ENCODE measurements around the gene TDO2. TPM values are rescaled to one million over a fixed set of nuclear protein-coding genes. Genes with fewer than 3 reads are reported as not detected.

Gene TDO2
- not detected for total RNA-seq
- 0 reads per million in 2 donors for total RNA-seq

DNA sequence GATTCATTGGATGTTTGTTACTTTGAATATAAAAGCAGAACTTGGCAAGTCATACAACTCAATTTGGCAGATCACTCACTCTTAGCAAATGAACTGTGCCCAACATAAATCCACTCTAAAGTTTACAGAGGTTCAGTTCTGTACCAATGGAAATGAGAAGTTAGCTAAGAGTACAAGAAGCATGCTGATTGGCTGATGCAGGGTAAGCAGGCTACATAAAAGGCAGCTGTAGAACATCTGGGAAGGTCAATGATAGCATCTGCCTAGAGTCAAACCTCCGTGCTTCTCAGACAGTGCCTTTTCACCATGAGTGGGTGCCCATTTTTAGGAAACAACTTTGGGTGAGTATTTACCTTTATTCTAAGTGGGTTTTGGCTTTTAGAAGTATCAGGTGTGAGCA is at the start of gene TDO2:
TSS of gene TDO2 (plus strand) at position 244 of the 400 bp plus-strand sequence. CDS start at position 307, 63 bp downstream.
- Mint-ChIP-seq H3K36me3 (ENCODE audit: low read depth) (no peaks in the 10 kb centered on the region), H3K27ac (no peak within 1 kb of the TSS), H3K27me3 (peaks cover 13% of the 10 kb centered on the region), H3K4me1 (no peaks in the 10 kb centered on the region), H3K4me3 (no peak within 1 kb of the TSS)
- DNase-seq (no peak), ATAC-seq (no peak)
- no peaks in the 10 kb centered on the region for H3K9me3 ChIP-seq (ENCODE audit: control insufficient read depth, low read length, poor library complexity, severe bottlenecking)

DNA sequence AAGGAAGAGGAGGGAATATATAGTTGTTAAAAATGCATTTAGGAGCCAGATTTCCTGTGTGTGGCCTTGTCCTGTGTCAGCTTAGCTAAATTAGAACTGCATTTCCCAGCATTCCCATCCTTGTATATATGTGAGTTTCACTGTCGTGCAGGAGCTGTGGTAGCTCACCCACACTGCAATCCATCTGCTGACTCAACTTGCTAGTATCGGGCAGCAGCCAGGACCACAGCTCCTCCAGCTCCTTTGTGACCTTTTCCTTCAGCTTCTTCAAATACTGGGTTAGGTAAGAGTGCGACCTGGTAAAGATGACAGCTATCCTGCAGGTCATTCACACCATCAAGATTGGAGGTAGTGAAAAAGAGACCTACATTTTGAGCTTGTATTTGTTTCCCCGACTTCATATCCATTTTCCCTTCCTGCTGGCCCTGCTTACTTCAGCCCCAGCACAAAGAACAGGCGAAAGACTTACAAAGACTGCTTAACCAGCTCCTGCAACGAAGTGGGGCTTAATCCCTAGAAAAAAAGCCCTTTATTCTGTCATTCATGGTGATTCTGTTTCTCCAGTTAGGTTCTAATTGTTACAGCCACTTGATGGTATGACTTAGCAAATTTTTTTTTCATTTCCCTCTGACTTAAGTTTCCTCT is 48.8 kb upstream of the TDO2 start:
- Mint-ChIP-seq H3K27ac (no peak overlapping the region), H3K27me3 (peaks cover 16% of the 10 kb centered on the region), H3K4me3 (no peak overlapping the region), H3K36me3 (ENCODE audit: low read depth) (no peaks in the 10 kb centered on the region), H3K4me1 (no peaks in the 10 kb centered on the region)
- no peak for DNase-seq
- H3K9me3 ChIP-seq (ENCODE audit: control insufficient read depth, low read length, poor library complexity, severe bottlenecking), result no peaks in the 10 kb centered on the region
- no peak for ATAC-seq

- H3K9me3 ChIP-seq (ENCODE audit: control insufficient read depth, low read length, poor library complexity, severe bottlenecking), result no peaks in the 10 kb centered on the region
- ATAC-seq (no peak), DNase-seq (no peak)
- no peak overlapping the region for H3K4me3 Mint-ChIP-seq
- peaks cover 16% of the 10 kb centered on the region for H3K27me3 Mint-ChIP-seq
- no peaks in the 10 kb centered on the region for H3K36me3 Mint-ChIP-seq (ENCODE audit: low read depth)
- no peak overlapping the region for H3K27ac Mint-ChIP-seq
- no peaks in the 10 kb centered on the region for H3K4me1 Mint-ChIP-seq
These were observed 47.6 kb upstream of the TDO2 start for GRCh38 chr4:155855897-155856296.

DNA sequence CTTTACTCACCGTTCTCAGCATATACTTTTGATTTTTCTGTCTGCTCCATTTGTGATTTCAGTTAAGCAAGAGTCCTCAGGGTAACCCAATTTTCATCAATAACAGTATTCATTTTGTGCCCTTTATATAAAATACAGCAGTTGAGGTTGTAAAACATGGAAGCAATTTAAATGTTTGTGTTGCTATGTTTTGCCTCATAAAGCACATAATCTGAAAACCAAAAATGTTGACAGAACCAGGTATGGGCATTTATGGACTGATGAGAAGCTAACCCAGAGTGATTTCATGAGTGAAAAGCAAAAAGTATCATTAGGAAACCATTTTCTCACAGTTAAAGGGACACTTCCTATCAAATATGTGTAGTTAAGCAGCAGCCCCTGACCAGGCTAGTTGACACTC is 37.3 kb upstream of the TDO2 start, which contains the start of gene ASIC5:
TSS of gene ASIC5 (minus strand) at position 101 of the 400 bp plus-strand sequence. CDS start at position 50, 51 bp downstream.
- Mint-ChIP-seq H3K27ac (no peak within 1 kb of the TSS), H3K4me1 (no peaks in the 10 kb centered on the region), H3K4me3 (no peak within 1 kb of the TSS), H3K36me3 (ENCODE audit: low read depth) (no peaks in the 10 kb centered on the region), H3K27me3 (peaks cover 16% of the 10 kb centered on the region)
- no peaks in the 10 kb centered on the region for H3K9me3 ChIP-seq (ENCODE audit: control insufficient read depth, low read length, poor library complexity, severe bottlenecking)
- ATAC-seq, result no peak
- DNase-seq, result no peak

DNA sequence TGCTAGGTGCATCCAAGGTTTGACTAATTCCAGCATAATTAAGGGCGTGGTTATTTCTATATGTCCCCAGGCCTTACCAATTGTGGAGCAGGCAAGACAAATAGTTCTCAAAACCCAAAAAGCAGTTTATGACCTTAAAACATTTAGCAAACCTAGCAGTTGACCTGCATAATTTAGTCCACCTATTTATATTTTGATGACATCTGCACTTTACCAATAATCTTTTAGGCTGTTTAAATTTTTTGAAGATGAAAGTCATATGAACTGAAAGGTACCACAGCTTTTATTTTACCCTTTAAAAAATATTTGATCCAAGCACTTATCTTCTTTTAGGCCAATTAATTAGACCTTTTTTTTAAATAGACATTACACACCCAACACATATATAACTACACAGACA is 27.6 kb upstream of the TDO2 start:
- H3K9me3 ChIP-seq (ENCODE audit: control insufficient read depth, low read length, poor library complexity, severe bottlenecking), result no peaks in the 10 kb centered on the region
- Mint-ChIP-seq H3K27ac (no peak overlapping the region), H3K36me3 (ENCODE audit: low read depth) (no peaks in the 10 kb centered on the region), H3K4me1 (no peaks in the 10 kb centered on the region), H3K27me3 (peaks cover 8% of the 10 kb centered on the region), H3K4me3 (no peak overlapping the region)
- DNase-seq (no peak), ATAC-seq (no peak)

GRCh38 chr4:155877971-155878370 is 25.5 kb upstream of the TDO2 start:
- H3K4me3 Mint-ChIP-seq, result no peak overlapping the region
- no peaks in the 10 kb centered on the region for H3K36me3 Mint-ChIP-seq (ENCODE audit: low read depth)
- H3K9me3 ChIP-seq (ENCODE audit: control insufficient read depth, low read length, poor library complexity, severe bottlenecking), result no peaks in the 10 kb centered on the region
- DNase-seq (no peak), ATAC-seq (no peak)
- H3K4me1 Mint-ChIP-seq, result no peaks in the 10 kb centered on the region
- no peak overlapping the region for H3K27ac Mint-ChIP-seq
- no peaks in the 10 kb centered on the region for H3K27me3 Mint-ChIP-seq

DNA sequence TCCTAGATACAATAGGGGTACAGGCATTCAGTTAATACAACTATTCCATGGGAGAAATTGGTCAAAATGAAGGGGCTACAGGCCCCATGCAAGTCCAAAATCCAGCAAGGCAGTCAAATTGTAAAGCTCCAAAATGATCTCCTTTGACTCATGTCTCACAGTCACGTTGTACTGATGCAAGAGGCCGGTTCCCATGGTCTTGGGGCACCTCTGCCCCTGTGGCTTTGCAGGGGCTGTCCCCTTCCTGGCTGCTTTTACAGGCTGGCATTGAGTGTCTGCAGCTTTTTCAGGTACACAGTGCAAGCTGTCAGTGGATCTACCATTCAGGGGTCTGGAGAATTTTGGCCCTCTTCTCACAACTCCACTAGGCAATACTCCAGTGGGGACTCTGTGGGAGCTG is 24.9 kb upstream of the TDO2 start:
- no peaks in the 10 kb centered on the region for H3K36me3 Mint-ChIP-seq (ENCODE audit: low read depth)
- no peaks in the 10 kb centered on the region for H3K9me3 ChIP-seq (ENCODE audit: control insufficient read depth, low read length, poor library complexity, severe bottlenecking)
- ATAC-seq (no peak), DNase-seq (no peak)
- H3K27ac Mint-ChIP-seq, result no peak overlapping the region
- H3K4me1 Mint-ChIP-seq, result no peaks in the 10 kb centered on the region
- H3K27me3 Mint-ChIP-seq, result no peaks in the 10 kb centered on the region
- no peak overlapping the region for H3K4me3 Mint-ChIP-seq

- no peaks in the 10 kb centered on the region for H3K4me1 Mint-ChIP-seq
- H3K27ac Mint-ChIP-seq, result no peak overlapping the region
- no peak overlapping the region for H3K4me3 Mint-ChIP-seq
- ATAC-seq, result no peak
- H3K9me3 ChIP-seq (ENCODE audit: control insufficient read depth, low read length, poor library complexity, severe bottlenecking), result no peaks in the 10 kb centered on the region
- no peaks in the 10 kb centered on the region for H3K27me3 Mint-ChIP-seq
- H3K36me3 Mint-ChIP-seq (ENCODE audit: low read depth), result no peaks in the 10 kb centered on the region
- DNase-seq, result no peak
These were observed 23.7 kb upstream of the TDO2 start for GRCh38 chr4:155879767-155880166.

GRCh38 chr4:155881555-155881954 is 21.9 kb upstream of the TDO2 start:
- H3K27me3 Mint-ChIP-seq, result no peaks in the 10 kb centered on the region
- ATAC-seq (no peak), DNase-seq (no peak)

GRCh38 chr4:155883895-155884294 is 19.6 kb upstream of the TDO2 start:
- no peaks in the 10 kb centered on the region for H3K4me1 Mint-ChIP-seq
- H3K27me3 Mint-ChIP-seq, result peaks cover 5% of the 10 kb centered on the region
- H3K27ac Mint-ChIP-seq, result no peak overlapping the region
- H3K36me3 Mint-ChIP-seq (ENCODE audit: low read depth), result no peaks in the 10 kb centered on the region
- DNase-seq (no peak), ATAC-seq (no peak)
- no peak overlapping the region for H3K4me3 Mint-ChIP-seq
- no peaks in the 10 kb centered on the region for H3K9me3 ChIP-seq (ENCODE audit: control insufficient read depth, low read length, poor library complexity, severe bottlenecking)

More at GRCh38 chr4:155881555-155881954, 21.9 kb upstream of the TDO2 start:
- H3K9me3 ChIP-seq (ENCODE audit: control insufficient read depth, low read length, poor library complexity, severe bottlenecking), result no peaks in the 10 kb centered on the region
- no peaks in the 10 kb centered on the region for H3K4me1 Mint-ChIP-seq
- no peak overlapping the region for H3K27ac Mint-ChIP-seq
- H3K36me3 Mint-ChIP-seq (ENCODE audit: low read depth), result no peaks in the 10 kb centered on the region
- H3K4me3 Mint-ChIP-seq, result no peak overlapping the region

DNA sequence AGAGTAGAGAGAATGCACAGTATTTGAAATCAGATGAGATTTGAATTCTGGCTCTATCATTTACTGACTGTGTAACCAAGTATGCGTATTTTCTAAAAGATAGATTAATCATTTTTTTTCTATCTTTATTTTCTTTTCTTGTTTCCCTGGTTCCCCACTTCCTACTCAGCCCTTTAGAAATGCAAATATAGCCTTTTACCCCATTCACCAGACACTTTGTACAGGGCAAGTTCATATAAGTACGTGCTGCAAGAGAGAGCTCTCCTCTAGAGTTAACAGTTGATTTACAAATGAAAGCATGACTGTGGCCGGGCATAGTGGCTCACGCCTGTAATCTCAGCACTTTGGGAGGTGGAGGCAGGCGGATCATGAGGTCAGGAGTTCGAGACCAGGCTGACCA is 17.8 kb upstream of the TDO2 start:
- no peak overlapping the region for H3K4me3 Mint-ChIP-seq
- H3K27ac Mint-ChIP-seq, result no peak overlapping the region
- H3K27me3 Mint-ChIP-seq, result peaks cover 5% of the 10 kb centered on the region
- no peaks in the 10 kb centered on the region for H3K36me3 Mint-ChIP-seq (ENCODE audit: low read depth)
- H3K4me1 Mint-ChIP-seq, result no peaks in the 10 kb centered on the region
- no peak for ATAC-seq
- no peak for DNase-seq
- H3K9me3 ChIP-seq (ENCODE audit: control insufficient read depth, low read length, poor library complexity, severe bottlenecking), result no peaks in the 10 kb centered on the region

DNA sequence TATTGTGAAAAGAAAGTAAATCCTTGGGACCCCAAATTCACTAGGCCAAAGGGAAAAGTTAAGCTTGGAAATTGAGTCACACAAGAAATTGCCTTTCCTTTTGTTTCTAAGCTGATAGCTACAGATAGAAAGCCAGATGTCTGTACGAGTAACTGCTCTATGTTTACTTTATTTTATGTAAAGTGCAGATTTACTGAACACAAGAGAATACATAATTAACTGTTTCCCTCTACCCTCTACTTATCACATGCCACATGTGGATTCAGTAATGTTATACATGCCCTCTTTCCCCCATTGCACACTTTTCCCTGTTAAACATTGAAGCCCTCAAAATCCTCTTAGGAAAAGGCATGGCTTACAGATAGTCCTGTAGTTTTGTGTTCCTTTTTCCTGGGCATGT is 16.5 kb upstream of the TDO2 start:
- H3K27ac Mint-ChIP-seq, result no peak overlapping the region
- peaks cover 14% of the 10 kb centered on the region for H3K27me3 Mint-ChIP-seq
- ATAC-seq (no peak), DNase-seq (no peak)
- no peaks in the 10 kb centered on the region for H3K36me3 Mint-ChIP-seq (ENCODE audit: low read depth)
- no peaks in the 10 kb centered on the region for H3K4me1 Mint-ChIP-seq
- no peak overlapping the region for H3K4me3 Mint-ChIP-seq
- no peaks in the 10 kb centered on the region for H3K9me3 ChIP-seq (ENCODE audit: control insufficient read depth, low read length, poor library complexity, severe bottlenecking)

GRCh38 chr4:155887847-155888570 is 15.5 kb upstream of the TDO2 start:
- ATAC-seq, result no peak
- H3K9me3 ChIP-seq (ENCODE audit: control insufficient read depth, low read length, poor library complexity, severe bottlenecking), result no peaks in the 10 kb centered on the region
- Mint-ChIP-seq H3K4me3 (no peak overlapping the region), H3K27me3 (peaks cover 20% of the 10 kb centered on the region), H3K27ac (no peak overlapping the region), H3K36me3 (ENCODE audit: low read depth) (peaks cover 2% of the 10 kb centered on the region), H3K4me1 (no peaks in the 10 kb centered on the region)
- no peak for DNase-seq
